SJSA1 (cell line): ENCODE data around the gene ACTL8. TPM values are rescaled to one million over a fixed set of nuclear protein-coding genes. Genes with fewer than 3 reads are reported as not detected.

Source experiments
- DNase-seq, 2 experiments: peaks; one replicate each; pipeline ENCODE4 v3.0.0-alpha.2; 2015 to 2020; ENCODE audit warnings: low spot score in 2 of 2, low read depth in 1 of 2
- H3K27ac ChIP-seq: fragments of 250-450 bp; sonication (Bioruptor Pico); 2 replicates; pipeline ENCODE4 v1.5.1; 2020; ENCODE audit warnings: mild to moderate bottlenecking, moderate library complexity
- H3K27me3 ChIP-seq: fragments of 250-450 bp; sonication (Bioruptor Pico); replicated peaks from 2 replicates; pipeline ENCODE4 v1.5.1; 2020; ENCODE audit warnings: mild to moderate bottlenecking, moderate library complexity
- H3K36me3 ChIP-seq: fragments of 250-450 bp; sonication (Bioruptor Pico); 2 replicates; pipeline ENCODE4 v1.5.1; 2020; ENCODE audit warnings: mild to moderate bottlenecking
- H3K4me1 ChIP-seq: fragments of 250-450 bp; sonication (Bioruptor Pico); replicated peaks from 2 replicates; pipeline ENCODE4 v1.6.1; 2021; ENCODE audit warnings: mild to moderate bottlenecking
- H3K4me3 ChIP-seq: fragments of 250-450 bp; sonication (Bioruptor Pico); 2 replicates; pipeline ENCODE4 v1.5.1; 2020; ENCODE audit warnings: mild to moderate bottlenecking
- H3K9me3 ChIP-seq: fragments of 250-450 bp; sonication (Bioruptor Pico); replicated peaks from 2 replicates; pipeline ENCODE4 v1.5.1; 2020; ENCODE audit warnings: mild to moderate bottlenecking
- total RNA-seq: library from RNA; depleted of rRNA; stranded (reverse); fragments of >200 nt; shearing (Covaris generic); gene quantifications from 2 replicates; pipeline ENCODE4 v1.2.3, GENCODE V29; 2014; rRNA removed

Gene ACTL8
- total RNA-seq, 1 experiment from 2014 or later = not detected

DNA sequence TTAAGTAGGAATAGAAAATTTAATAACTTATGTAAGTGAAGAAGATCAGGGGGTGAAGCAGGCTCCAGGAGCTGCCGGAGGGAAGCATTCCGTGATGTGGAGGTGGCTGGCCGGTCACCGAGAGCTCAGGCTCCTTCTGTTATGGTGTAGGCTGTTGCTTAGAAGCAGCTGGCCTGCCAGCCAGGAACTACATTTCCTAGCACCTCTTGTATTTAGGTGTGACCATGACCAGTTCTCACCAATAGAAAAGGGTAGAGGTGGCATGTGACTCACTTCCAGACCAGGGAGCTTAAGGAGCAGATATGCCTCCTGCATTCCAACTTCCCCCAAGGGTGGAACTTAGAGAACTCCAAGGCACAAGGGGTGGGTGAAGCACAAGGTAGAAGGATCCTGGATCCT is 120.7 kb downstream of the ACTL8 start:
- peaks cover 40% of the 10 kb centered on the region for H3K4me1 ChIP-seq

More for the DNA sequence above, 120.7 kb downstream of the ACTL8 start:
- no peak overlapping the region for H3K4me3 ChIP-seq
- no peaks in the 10 kb centered on the region for H3K27me3 ChIP-seq
- H3K27ac ChIP-seq = peak overlapping the region; percentile 63; the same call in 1 of the 2 replicates
- no peaks in the 10 kb centered on the region for H3K9me3 ChIP-seq
- H3K36me3 ChIP-seq = no peaks in the 10 kb centered on the region
- DNase-seq = no peak

Other genes starting within 250 kb of the ACTL8 start
- gene ARHGEF10L, start 215.6 kb upstream of the ACTL8 start, total RNA-seq = 12.8 and 13.6 TPM in 2 replicates